Activated CD8-positive, alpha-beta memory T cell treated with anti-CD3 and anti-CD28 coated beads, Interleukin-2, amount 50 U/mL, for 4 hours (primary cell): Measurements from ENCODE around the gene RASAL3.
A peak's percentile ranks its signal among the peaks of the same experiment; 100 is the strongest.
"Not testable (repeated sequence)": the region's sequence is repeated elsewhere in the genome, so short reads cannot be mapped to it uniquely, and the experiment has no call there.

ENCODE experiments used
- DNase-seq: peaks from one replicate; pipeline ENCODE4 v3.0.0-alpha.2; 2020

RASAL3 gene

GRCh38 chr19:15464394-15465385 lies at the start of gene RASAL3:
RASAL3 (minus strand) TSS chr19:15464544; CDS start chr19:15464358, 186 bp downstream.
- peak; percentile 69 for DNase-seq

GRCh38 chr19:15511671-15512424 lies 47.5 kb upstream of the RASAL3 start:
- DNase-seq: no peak

GRCh38 chr19:15508035-15508710 lies 43.8 kb upstream of the RASAL3 start, which contains the start of gene CYP4F22:
CYP4F22 (plus strand) TSS chr19:15508525; CDS start chr19:15525337, 16,812 bp downstream.
- peak; percentile 22 for DNase-seq

- no peak for DNase-seq
These were observed 43.0 kb upstream of the RASAL3 start for GRCh38 chr19:15507068-15508034.

- DNase-seq: no peak
These were observed 41.8 kb upstream of the RASAL3 start for GRCh38 chr19:15506074-15506571.

- no peak for DNase-seq
These were observed 37.9 kb upstream of the RASAL3 start for GRCh38 chr19:15502264-15502663.

GRCh38 chr19:15501596-15501995 lies 37.3 kb upstream of the RASAL3 start:
- DNase-seq: no peak

- DNase-seq: no peak
These were observed 34.6 kb upstream of the RASAL3 start for GRCh38 chr19:15498910-15499309.

GRCh38 chr19:15498156-15498858 lies 34.0 kb upstream of the RASAL3 start:
- no peak for DNase-seq

GRCh38 chr19:15495151-15495550 lies 30.8 kb upstream of the RASAL3 start:
- no peak for DNase-seq

GRCh38 chr19:15488489-15489226 lies 24.3 kb upstream of the RASAL3 start:
- no peak for DNase-seq

- no peak for DNase-seq
These were observed 22.7 kb upstream of the RASAL3 start for GRCh38 chr19:15487038-15487437.

- not testable (repeated sequence) for DNase-seq
These were observed 21.4 kb upstream of the RASAL3 start for GRCh38 chr19:15485768-15486167.

GRCh38 chr19:15480996-15481395 lies 16.7 kb upstream of the RASAL3 start:
- not testable (repeated sequence) for DNase-seq

- DNase-seq: no peak
These were observed 15.3 kb upstream of the RASAL3 start, which contains the start of gene PGLYRP2 for GRCh38 chr19:15479391-15480345. PGLYRP2 (minus strand) TSS chr19:15479501; CDS start chr19:15479371, 130 bp downstream.

GRCh38 chr19:15476325-15476724 lies 12.0 kb upstream of the RASAL3 start:
- DNase-seq: no peak

- no peak for DNase-seq
These were observed 11.3 kb upstream of the RASAL3 start for GRCh38 chr19:15475611-15476010.

GRCh38 chr19:15475169-15475568 lies 10.8 kb upstream of the RASAL3 start:
- no peak for DNase-seq

- DNase-seq: not testable (repeated sequence)
These were observed 9.5 kb upstream of the RASAL3 start for GRCh38 chr19:15473821-15474220.
